ENCODE data around the gene SIRT6. TPM values are rescaled to one million over a fixed set of nuclear protein-coding genes. Genes with fewer than 3 reads are reported as not detected.
A peak's percentile ranks its signal among the peaks of the same experiment; 100 is the strongest.
"Not testable (repeated sequence)": the region's sequence is repeated elsewhere in the genome, so short reads cannot be mapped to it uniquely, and the experiment has no call there.

Gene SIRT6
- total RNA-seq = 14.9 TPM
- long read RNA-seq, partial matches to known transcripts = 2 of 5 reads
- long read RNA-seq, other reads (novel, unspliced or antisense) = 2 of 5 reads

GRCh38 chr19:4182084-4182810 lies at the start of gene SIRT6, which contains the start of gene ANKRD24:
Gene SIRT6, minus strand, starts transcription at chr19:4182563. Its CDS starts 24 bp downstream, at chr19:4182539.
Gene ANKRD24, plus strand, starts transcription at chr19:4182689. Its CDS starts 3,737 bp downstream, at chr19:4186426.
- intact Hi-C loops (cut with DNase I) = loop anchor here (5.0 kb wide), 1 partner anchor 195 kb away; the partner anchor contains the start of gene EEF2
- DNase-seq (ENCODE audit: low spot score) = peak; percentile 99

GRCh38 chr19:4232139-4232538 lies 49.8 kb upstream of the SIRT6 start:
- DNase-seq (ENCODE audit: low spot score); intact Hi-C loops (cut with DNase I): not testable (repeated sequence)

- intact Hi-C loops (cut with DNase I); DNase-seq (ENCODE audit: low spot score): not testable (repeated sequence)
These were observed 49.2 kb upstream of the SIRT6 start for GRCh38 chr19:4231521-4231920.

GRCh38 chr19:4230237-4230636 lies 47.9 kb upstream of the SIRT6 start:
- DNase-seq (ENCODE audit: low spot score); intact Hi-C loops (cut with DNase I): not testable (repeated sequence)

- DNase-seq (ENCODE audit: low spot score) = no peak
- intact Hi-C loops (cut with DNase I) = no loop called here
These were observed 47.0 kb upstream of the SIRT6 start, which contains the start of gene EBI3 for GRCh38 chr19:4229179-4229931. Gene EBI3, plus strand, starts transcription at chr19:4229523. Its CDS starts 28 bp downstream, at chr19:4229551.

GRCh38 chr19:4228765-4229178 lies 46.4 kb upstream of the SIRT6 start:
- intact Hi-C loops (cut with DNase I) = no loop called here
- DNase-seq (ENCODE audit: low spot score) = no peak

- intact Hi-C loops (cut with DNase I) = no loop called here
These were observed 45.4 kb upstream of the SIRT6 start for GRCh38 chr19:4227771-4228170.

GRCh38 chr19:4225885-4226284 lies 43.5 kb upstream of the SIRT6 start:
- intact Hi-C loops (cut with DNase I) = no loop called here
- no peak for DNase-seq (ENCODE audit: low spot score)

More at GRCh38 chr19:4227771-4228170, 45.4 kb upstream of the SIRT6 start:
- DNase-seq (ENCODE audit: low spot score) = no peak

- no peak for DNase-seq (ENCODE audit: low spot score)
- intact Hi-C loops (cut with DNase I) = no loop called here
These were observed 42.1 kb upstream of the SIRT6 start for GRCh38 chr19:4224470-4224869.

GRCh38 chr19:4220188-4220587 lies 37.8 kb upstream of the SIRT6 start:
- intact Hi-C loops (cut with DNase I) = no loop called here
- DNase-seq (ENCODE audit: low spot score) = no peak

- intact Hi-C loops (cut with DNase I); DNase-seq (ENCODE audit: low spot score): not testable (repeated sequence)
These were observed 36.2 kb upstream of the SIRT6 start for GRCh38 chr19:4218523-4218922.

- intact Hi-C loops (cut with DNase I) = no loop called here
- no peak for DNase-seq (ENCODE audit: low spot score)
These were observed 35.3 kb upstream of the SIRT6 start for GRCh38 chr19:4217429-4218264.

GRCh38 chr19:4216846-4217245 lies 34.5 kb upstream of the SIRT6 start:
- no peak for DNase-seq (ENCODE audit: low spot score)
- intact Hi-C loops (cut with DNase I) = no loop called here

- intact Hi-C loops (cut with DNase I) = no loop called here
- no peak for DNase-seq (ENCODE audit: low spot score)
These were observed 33.4 kb upstream of the SIRT6 start for GRCh38 chr19:4215807-4216206.

- no peak for DNase-seq (ENCODE audit: low spot score)
- intact Hi-C loops (cut with DNase I) = no loop called here
These were observed 30.8 kb upstream of the SIRT6 start for GRCh38 chr19:4213116-4213515.

GRCh38 chr19:4210166-4210731 lies 27.9 kb upstream of the SIRT6 start:
- intact Hi-C loops (cut with DNase I) = no loop called here
- no peak for DNase-seq (ENCODE audit: low spot score)

GRCh38 chr19:4208385-4209094 lies 26.2 kb upstream of the SIRT6 start:
- DNase-seq (ENCODE audit: low spot score) = no peak
- intact Hi-C loops (cut with DNase I) = loop anchor here (5.0 kb wide), 1 partner anchor 541 kb away; no protein-coding TSS in a partner anchor

- no peak for DNase-seq (ENCODE audit: low spot score)
- intact Hi-C loops (cut with DNase I) = loop anchor here (5.0 kb wide), 1 partner anchor 540 kb away; no protein-coding TSS in a partner anchor
These were observed 24.6 kb upstream of the SIRT6 start for GRCh38 chr19:4206818-4207484.
